ENCODE results near the gene FRMPD2.
A peak's percentile ranks its signal among the peaks of the same experiment; 100 is the strongest.

Gene FRMPD2

DNA sequence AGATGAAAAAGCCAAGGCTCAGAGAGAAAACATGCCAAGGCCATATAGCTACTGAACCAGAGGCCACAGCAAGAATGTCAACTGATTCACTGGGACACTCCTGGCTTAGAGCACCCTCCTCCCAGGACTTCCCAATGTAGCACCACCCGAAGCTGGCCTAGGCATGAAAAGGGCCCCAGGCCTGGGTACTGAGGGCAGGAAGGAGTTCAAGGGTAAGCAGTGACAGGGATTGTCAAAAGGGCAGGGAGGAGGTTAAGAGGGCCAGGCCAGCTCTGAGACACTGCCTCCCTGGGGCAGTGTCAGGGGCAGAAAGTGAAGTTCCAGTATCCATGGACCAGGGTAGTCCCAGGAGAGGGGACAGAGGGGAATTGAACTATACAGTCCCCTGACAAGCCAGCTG is 57.8 kb downstream of the FRMPD2 start:
- DNase-seq (ENCODE audit: low read depth), result no peak
- no peak overlapping the region for H3K4me3 ChIP-seq (ENCODE audit: low read depth, low read length)
- TF ChIP-seq, protein P1, sequence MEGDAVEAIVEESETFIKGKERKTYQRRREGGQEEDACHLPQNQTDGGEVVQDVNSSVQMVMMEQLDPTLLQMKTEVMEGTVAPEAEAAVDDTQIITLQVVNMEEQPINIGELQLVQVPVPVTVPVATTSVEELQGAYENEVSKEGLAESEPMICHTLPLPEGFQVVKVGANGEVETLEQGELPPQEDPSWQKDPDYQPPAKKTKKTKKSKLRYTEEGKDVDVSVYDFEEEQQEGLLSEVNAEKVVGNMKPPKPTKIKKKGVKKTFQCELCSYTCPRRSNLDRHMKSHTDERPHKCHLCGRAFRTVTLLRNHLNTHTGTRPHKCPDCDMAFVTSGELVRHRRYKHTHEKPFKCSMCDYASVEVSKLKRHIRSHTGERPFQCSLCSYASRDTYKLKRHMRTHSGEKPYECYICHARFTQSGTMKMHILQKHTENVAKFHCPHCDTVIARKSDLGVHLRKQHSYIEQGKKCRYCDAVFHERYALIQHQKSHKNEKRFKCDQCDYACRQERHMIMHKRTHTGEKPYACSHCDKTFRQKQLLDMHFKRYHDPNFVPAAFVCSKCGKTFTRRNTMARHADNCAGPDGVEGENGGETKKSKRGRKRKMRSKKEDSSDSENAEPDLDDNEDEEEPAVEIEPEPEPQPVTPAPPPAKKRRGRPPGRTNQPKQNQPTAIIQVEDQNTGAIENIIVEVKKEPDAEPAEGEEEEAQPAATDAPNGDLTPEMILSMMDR (IDR thresholded peaks at IDR 0.05; ENCODE audit: low read depth, low read length, missing control alignments), result no peak

DNA sequence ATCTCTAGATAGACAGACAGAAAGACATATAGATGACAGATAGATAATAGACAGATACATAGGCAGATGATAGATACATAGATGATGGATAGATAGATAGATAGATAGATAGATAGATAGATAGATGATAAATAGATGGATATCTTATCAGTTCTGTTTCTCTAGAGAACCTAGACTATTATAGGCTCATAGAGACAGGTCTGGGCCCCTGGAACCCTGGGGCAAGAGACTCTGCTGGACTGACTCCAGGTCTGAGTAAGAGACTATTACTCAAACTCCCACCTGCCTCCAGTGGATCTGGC is 58.3 kb downstream of the FRMPD2 start:
- H3K4me3 ChIP-seq (ENCODE audit: low read depth, low read length), result no peak overlapping the region
- DNase-seq (ENCODE audit: low read depth), result no peak
- TF ChIP-seq, protein P1 (IDR thresholded peaks at IDR 0.05; ENCODE audit: low read depth, low read length, missing control alignments), result no peak

DNA sequence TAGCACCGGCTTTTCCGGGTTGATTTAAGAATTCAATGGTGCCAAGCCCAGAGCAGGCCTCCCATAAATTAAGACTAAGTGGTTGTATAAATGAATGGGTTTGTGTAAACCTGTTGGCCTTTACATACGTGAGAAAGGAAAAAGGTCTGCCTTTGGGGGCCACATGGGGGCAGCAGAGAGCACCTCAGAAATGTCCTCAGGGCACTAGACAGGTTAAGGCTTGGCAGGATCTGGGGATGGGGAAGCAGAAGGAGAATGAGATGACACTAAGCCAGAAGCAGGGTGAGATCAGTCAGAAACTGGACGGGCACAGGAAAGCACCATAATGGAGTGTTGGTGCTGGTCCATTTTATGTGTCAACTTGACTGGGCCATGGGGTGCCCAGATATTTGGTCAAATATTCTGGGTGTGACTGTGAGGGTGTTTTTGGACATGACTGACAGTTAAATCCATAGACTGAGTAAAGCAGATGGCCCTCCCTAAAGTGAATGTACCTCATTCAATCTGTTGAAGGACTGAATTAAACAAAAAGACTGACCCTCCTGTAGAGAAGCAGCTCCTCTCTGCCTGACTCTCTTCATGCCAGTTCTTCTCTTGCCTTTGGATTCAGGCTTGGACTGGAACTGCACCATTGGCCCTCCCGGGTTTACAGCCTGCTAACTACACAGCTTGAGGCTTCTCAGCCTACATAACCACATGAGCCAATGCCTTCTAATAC is 58.9 kb downstream of the FRMPD2 start:
- DNase-seq (ENCODE audit: low read depth), result no peak
- TF ChIP-seq, protein P1 (IDR thresholded peaks at IDR 0.05; ENCODE audit: low read depth, low read length, missing control alignments), result peak; percentile 82
- H3K4me3 ChIP-seq (ENCODE audit: low read depth, low read length), result no peak overlapping the region

DNA sequence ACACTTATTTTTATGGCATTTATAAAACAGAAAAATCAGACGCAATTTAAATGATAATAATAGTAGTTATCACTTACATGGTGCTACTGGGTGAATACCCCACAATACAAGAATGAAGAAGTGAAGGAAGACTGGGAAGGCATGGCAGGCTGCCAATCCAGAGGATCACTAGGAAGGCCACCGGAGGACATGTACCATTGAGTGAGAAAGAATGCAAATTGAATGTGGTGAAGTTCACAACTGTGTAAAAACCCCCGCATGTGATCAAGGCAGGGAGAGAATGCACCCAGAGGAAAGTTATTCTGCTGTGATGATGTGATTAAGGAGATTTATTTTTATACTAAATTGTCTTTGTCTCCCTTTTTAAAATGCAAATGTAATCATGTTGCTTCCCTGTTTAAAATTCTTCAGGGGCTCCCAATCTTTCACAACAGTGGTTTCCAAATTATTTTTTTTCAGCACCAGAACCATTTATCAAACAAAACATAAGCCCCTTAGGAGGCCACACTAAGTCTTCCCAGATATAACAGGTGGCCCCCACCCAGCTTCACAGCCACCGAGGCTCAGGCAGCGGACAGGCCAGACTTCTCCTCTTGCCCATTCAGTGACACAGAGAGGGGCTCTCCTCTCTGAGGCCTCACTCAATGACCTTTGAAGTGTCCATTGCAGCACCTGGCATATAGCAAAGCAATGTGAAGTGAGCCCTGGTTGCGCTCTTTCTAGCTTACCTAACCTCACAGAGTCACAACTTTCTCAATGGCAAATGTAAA is 59.6 kb downstream of the FRMPD2 start:
- no peak overlapping the region for H3K4me3 ChIP-seq (ENCODE audit: low read depth, low read length)
- TF ChIP-seq, protein P1 (IDR thresholded peaks at IDR 0.05; ENCODE audit: low read depth, low read length, missing control alignments), result no peak
- no peak for DNase-seq (ENCODE audit: low read depth)

DNA sequence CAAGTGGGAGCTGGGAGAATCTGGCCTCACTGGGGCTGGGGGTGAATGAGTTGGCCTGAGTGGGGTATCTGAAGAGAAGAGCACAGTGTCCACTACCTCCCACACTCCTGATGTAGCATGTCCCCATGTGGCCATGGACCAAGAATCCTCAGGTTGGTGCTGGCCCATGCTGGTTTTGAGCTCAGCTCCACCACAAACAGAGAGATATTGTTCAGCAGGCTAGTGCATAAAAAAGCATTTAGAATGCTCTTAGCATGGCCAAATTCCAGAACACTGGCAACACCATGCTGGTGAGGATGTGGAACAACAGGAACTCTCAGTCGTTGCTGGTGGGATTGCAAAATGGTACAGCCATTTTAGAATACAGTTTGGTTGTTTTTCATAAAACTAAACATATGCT is 61.4 kb downstream of the FRMPD2 start:
- DNase-seq (ENCODE audit: low read depth), result no peak
- TF ChIP-seq, protein P1 (IDR thresholded peaks at IDR 0.05; ENCODE audit: low read depth, low read length, missing control alignments), result no peak

DNA sequence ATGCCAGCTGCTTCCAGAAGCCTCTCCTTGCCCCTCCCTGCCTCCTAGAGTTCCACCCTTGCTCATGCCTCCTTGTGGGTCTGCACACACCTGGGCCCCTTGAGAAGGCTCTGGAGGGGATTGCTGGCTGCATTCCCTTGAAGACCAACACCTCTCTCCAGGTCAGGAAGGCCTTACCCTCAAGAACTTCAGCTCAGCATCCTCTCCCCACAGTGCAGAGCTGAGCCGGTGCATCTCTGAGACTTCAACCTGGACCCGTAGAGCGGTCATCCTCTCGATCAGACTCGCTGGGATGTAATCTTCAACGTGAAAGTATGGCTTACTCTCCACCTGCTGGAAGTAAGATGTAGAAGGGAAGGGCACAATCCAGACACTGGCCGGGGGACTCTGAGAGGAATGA is 62.7 kb downstream of the FRMPD2 start:
- no peak for DNase-seq (ENCODE audit: low read depth)
- no peak overlapping the region for H3K4me3 ChIP-seq (ENCODE audit: low read depth, low read length)
- TF ChIP-seq, protein P1 (IDR thresholded peaks at IDR 0.05; ENCODE audit: low read depth, low read length, missing control alignments), result no peak

More for the DNA sequence above, 61.4 kb downstream of the FRMPD2 start:
- no peak overlapping the region for H3K4me3 ChIP-seq (ENCODE audit: low read depth, low read length)
